Activated naive CD8-positive, alpha-beta T cell treated with anti-CD3 and anti-CD28 coated beads, Interleukin-2, amount 50 U/mL, for 16 hours (primary cell): ENCODE data around the gene WWOX.
"Not testable (repeated sequence)": the region's sequence is repeated elsewhere in the genome, so short reads cannot be mapped to it uniquely, and the experiment has no call there.

Source experiments
- DNase-seq: peaks from one replicate; pipeline ENCODE4 v3.0.0-alpha.2; 2020; ENCODE audit warnings: low read depth, low spot score

The WWOX gene

DNA sequence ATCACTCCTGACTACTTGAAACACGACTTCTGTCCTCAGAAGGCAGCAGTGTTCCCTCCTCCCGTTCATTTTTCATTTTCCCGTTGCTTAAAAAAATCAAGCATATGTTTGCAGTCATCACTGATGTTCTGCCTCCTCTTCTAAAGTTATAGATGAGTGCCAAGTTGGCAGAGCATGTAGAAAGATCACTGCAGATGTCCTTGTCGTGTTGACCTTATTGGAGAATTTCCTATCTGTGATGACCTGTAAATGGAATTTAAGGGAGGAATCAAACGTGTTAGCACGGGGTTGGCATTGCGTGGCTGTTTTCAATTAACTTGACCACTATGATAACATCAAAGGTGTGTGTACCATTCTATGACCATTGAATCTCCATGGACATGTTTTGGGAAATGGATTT is 396.7 kb downstream of the WWOX start:
- no peak for DNase-seq

DNA sequence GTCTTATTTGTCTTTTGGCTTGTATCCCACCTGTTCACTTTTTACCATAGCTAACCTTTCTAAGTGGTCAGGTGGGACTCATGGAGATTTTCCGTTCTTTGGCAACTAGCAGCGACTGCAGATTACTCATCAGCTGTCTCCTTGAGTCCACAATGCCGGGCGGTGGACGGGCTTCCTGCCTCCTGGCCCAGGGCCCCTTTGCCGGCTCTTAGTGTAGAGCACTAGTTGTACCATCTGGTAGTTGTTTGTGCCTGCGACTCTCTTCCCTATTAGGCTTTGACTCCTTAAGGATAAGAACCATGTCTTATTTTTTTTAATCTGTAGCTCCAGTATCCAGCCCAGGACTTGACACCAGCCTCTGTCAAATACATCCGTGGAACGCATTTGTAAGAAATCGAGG is 399.9 kb downstream of the WWOX start:
- DNase-seq, result no peak

DNA sequence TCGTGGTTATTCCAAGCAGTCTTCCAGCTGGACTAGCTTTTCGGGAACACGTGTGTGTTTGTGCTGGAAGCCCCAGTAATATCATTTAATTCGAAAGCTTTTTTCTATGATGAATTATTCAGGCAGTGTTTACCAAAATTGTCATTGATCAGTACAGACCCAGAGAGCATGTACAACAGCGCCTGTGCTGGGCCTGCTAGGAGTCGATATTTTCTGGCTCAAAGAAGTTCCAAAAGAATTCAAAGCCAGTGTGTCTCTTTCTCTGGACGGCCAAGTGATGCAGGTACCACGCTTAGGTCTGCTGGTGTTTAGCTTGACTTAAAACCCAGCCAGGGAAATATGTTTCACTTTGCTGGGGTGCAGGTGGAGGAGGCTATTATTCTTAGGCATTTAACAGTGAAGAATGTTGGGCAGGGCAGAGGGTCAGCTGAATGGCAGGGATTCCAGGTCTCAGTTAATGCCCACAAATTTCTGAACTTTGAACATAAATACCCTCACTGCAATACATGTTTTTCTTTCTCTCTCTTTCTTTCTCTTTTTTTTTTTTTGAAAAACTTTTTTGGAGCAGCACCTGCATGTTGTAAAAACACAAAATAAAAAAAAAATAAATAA is 401.3 kb downstream of the WWOX start:
- no peak for DNase-seq

DNA sequence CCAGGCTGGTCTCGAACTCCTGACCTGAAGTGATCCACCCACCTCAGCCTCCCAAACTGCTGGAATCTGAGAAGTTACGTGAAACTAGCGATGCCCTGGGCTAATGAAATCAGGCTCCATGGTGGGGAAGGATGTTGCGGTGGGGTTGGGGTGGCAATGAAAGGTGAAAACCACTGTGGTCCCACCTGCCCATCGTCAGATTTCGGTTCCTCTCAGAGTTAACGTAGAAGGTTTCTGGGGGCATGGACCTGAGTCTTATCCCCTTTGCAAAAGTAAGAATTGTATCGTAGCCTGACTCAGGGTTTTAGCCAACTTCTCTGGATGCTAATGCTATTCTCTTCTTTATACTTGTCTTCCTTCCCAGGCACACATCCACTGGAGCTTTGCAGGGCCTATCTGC is 402.3 kb downstream of the WWOX start:
- no peak for DNase-seq

DNA sequence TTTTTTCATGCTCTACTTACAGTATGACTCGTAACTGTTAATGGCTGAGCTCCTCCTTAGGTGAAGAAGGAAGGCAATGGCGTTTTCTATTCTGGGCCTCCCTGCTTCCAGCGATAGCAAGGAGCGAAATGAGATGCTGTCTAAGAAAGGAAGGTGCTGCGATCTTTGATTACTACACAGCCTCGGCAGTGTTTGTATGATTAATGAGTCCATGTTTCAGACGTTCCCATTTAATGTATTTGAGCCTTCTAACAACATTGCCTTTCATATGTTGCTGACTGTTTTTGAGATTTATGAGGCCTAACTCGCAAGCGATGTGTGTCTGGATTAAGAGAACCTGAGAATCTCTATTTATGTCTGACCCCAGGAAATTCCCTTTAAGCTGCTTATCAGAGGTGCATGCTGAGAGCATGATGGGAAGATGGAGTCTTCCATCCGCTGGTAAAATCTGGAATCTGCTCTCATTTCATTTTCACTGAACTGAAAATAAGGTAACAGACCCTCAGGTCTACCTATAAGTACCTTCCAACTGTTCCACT is 403.4 kb downstream of the WWOX start:
- DNase-seq, result no peak

DNA sequence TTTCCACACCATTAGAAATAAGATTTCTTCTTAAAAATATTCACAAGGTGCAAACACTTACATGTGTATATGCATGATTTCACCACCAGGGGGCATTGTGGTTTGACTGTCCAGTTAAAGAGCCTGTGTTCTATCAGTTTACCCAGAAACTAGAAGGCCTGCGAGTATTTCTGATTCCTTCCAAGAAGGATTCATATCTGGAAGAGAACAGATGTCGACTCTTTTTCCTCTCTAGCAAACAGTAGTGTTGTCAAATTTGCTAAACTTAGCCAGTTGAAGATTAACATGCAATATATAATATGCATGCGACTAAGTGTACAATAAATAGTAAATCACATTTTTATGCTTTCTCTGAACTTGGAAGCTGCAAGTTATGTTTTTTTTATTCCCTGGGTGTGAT is 404.1 kb downstream of the WWOX start:
- no peak for DNase-seq

DNA sequence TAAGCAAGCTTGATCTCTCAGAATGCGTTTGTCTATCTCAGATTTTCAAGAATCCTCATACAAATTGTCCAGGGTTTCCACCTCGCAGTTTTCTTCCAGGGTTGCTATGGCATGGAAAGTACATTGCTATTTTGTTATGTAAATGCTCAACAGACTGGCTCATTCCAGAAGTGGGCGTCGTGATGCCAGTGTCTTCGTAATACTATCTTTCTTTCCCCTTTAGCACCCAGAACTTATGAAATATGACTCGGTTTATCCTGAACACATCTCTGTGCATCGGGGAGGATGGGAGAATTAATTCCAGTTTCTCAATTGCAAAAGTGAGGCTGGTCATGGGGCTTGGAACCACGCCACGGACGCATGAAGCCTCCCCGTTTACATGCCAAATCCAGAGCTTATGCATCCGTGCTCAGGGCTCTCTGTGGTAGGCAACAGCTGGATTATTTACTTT is 405.0 kb downstream of the WWOX start:
- no peak for DNase-seq

DNA sequence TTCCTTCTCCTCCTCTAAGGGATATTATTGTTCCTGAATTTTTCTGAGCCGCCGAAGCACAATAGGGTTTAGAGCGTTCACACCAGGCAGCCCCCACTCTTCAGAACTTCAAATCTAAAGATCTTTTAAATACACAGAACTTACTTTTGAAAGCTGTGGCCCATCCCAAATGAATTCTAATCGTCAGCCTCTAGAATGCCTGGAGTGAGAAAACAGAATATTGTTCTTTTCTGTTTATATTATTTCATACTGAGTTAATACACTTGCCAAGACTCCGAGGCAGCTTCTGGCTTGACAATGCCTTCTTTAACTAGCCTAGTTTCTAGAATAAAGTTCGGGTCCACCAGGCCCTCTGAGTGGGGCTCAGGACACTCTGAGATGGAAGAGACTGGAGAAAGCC is 405.6 kb downstream of the WWOX start:
- DNase-seq, result no peak

DNA sequence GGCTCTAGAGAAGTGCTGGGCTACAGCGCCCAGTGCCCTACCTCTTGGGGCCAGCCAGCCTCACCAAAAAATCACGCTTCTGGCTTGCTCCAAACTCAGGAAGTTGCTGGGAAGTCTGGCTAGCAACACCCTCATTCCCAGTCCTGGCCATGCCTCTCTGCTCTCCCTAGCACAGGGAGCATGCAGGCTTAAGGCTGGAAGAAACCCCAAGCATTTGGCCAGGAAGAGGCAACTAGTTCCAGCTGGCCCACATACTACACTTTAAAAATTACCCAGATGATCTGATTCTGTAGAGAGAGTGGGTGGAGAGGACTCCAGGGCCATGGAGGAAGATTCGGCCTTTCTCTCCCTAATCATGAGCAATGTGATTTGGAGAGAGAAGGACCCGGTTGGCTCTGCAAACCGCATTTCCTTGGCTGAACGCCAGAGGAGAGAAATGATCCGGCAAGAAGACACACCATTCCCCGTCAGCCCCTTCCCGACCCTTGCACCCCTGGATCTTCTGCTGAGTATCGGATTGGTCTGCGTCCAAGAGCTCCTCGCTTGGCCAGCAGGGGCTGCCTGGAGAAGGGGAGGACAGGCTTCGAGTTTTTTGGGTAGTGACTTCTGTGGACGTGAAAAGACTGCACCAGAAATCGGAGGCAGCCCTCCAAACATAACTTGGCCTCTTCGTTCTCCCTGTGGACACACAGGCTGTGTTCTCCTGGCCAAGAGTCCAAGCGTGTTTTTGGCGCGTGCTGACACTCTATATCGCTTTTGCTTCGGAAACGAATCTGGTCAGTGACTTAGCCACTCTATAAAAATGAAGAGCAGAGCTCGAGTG is 406.3 kb downstream of the WWOX start:
- no peak for DNase-seq

DNA sequence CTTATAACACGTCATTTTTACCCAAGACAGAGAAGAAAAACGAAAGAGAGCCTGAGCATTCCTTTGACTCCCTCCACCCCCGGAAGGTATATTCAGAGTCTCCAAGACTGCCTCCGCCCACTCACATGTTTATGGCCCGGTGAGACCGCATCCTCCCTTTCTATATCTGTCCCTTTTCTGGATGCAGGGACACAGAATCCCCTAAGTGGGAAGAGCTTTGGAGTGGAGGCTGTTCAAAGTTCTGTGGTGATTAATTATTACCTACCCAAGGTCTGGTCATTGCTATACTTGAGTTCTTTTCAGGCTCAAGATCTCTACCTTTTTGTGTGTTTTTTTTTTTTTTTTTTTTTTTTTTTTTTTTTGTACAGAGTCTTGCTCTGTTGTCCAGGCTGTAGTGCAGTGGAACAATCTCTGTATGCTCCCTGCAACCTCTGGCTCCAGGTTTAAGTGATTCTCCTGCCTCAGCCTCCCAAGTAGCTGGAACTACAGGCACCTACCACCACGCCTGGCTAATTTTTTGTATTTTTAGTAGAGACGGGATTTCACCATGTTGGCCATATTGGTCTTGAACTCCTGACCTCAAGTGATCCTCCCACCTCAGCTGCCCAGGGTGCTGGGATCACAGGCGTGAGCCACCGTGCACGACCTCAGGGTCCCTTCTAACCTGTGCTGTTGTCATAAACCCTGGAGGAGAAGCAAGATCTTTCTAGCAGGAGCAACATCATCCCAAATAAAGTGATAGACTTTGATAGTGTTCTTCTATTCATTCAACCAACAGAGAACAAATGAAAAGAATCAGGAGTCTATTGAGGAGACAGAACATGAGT is 407.1 kb downstream of the WWOX start:
- no peak for DNase-seq

DNA sequence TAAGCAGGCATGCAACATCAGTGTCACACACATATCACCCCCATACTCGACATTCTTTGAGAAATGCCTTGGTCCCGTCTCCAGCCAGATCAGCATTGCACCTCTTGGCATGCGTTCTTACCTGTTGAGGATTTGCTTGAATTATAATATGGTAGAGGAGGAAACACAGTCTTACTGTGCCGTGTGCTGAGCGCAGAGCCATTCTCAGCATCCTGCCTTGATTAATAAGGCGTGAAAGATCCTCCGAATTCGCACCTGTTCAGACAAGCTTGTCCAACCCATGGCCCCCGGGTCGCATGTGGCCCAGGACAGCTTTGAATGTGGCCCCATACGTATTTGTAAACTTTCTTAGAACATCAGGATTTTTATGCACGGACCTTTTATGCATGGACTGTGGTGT is 408.1 kb downstream of the WWOX start:
- no peak for DNase-seq

DNA sequence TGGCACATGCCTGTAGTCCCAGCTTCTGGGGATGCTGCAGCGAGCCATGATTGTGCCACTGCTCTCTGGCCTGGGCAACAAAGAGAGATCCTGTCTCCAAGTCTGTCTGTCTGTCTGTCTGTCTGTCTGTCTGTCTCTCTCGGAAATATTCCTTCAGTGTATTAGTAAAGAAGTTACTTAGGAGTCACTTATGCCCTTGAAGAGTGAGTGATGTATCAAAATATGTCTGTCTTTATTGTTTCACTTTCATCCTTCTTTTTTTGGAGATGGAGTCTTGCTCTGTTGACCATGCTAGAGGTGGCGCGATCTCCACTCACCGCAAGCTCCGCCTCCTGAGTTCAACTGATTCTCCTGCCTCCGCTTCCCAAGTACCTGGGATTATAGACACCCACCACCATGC is 410.5 kb downstream of the WWOX start:
- no peak for DNase-seq

DNA sequence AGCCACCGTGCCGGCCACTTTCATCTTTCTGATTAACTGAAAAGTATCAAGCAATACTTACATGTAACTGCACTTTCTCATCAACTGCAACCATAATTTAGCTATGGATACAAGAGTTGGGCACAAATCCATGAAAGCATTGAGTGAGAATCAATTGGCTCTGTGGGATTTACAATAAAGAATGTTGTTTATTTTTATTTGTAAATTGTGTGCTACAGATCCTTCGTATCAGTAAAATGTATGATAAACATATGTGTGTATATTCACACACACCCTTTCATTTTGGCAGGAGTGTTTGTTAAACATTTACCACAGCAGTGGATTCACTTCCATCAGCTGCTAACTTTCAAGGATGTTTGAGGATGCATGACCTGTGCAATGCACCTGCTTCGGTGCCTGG is 411.0 kb downstream of the WWOX start:
- no peak for DNase-seq

DNA sequence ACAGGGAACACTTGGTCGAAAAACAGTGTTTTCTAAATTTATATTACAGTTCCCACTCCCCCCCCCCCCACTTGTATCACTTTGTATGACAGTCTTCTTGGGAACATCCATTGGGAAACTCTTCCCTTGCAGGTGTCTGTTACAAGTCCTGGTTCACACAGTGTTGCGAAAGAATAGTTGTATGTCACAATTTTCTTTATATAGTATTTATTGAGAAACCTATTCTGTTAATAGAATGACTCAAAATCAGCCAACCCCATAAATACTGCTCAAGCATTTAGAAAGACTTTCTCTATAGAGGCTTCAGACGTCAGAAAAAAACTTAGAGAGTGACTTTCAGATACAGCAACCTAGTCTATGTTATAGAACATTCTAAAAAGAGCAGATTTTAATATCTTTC is 414.4 kb downstream of the WWOX start:
- no peak for DNase-seq

DNA sequence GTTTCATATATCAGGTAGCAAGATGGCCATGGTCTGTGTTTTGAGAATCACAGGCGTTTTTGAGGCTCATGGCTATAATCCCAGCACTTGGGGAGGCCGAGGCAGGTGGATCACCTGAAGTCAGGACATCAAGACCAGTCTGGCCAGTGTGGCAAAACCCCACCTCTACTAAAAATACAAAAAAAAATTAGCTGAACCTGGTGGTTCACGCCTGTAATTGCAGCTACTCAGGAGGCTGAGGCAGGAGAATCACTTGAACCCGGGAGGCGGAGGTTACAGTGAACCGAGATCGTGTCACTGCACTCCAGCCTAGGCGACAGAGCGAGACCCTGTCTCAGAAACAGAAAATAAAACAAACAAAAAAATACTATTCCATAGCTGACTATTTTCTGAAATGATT is 415.4 kb downstream of the WWOX start:
- DNase-seq, result not testable (repeated sequence)

DNA sequence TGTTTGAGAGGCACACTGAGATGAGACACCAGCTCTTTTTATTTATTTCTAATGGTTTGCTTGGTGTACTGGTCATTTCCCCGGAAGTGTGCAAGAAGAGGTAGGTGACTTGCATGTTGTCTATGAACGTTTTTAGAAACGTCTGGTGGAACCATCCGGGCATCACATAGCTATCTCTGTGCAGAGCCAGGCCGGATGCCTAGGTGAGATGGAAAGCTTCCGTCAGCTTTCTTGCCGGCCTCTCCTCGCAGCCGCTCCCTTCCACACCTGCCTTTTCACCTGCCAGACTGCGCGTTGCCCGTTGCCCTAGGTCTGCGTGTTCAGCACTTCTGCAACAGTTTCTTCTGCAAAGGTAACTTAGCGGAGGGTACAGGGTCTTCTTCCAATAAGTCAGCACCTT is 416.0 kb downstream of the WWOX start:
- no peak for DNase-seq

DNA sequence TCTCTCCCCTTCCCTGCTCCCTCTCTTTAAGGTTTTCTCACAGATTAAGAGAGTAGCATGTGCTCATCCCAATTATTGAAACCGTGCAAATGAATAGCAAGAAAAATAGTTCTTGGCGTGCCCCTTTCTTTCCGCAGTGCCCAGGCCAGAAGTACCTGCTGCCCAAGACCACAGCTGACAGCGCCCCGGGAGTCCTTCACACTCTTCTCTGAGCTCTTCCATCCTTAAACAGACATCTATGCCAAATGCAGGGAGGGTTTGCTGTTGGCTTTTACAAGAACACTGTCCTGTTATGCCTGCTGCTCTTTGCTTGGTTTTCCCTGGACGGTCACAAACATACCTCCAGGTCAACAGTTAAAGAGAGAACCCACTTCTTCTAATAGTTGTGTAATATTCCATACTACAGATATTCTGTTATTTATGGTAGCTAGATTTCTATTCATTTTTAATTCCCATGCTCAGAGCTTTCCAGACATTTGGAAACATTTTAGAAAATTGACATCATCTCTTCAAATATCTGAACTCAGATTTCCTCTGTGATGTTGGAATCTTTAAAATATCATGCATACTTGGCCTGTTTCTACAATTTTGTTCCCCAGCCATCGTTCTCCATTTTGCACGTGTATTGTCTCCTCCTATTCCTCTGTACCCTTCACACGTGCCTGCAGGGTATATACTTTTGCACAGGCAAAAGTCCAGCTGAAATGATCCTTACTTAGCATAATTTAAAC is 416.7 kb downstream of the WWOX start:
- DNase-seq, result no peak

DNA sequence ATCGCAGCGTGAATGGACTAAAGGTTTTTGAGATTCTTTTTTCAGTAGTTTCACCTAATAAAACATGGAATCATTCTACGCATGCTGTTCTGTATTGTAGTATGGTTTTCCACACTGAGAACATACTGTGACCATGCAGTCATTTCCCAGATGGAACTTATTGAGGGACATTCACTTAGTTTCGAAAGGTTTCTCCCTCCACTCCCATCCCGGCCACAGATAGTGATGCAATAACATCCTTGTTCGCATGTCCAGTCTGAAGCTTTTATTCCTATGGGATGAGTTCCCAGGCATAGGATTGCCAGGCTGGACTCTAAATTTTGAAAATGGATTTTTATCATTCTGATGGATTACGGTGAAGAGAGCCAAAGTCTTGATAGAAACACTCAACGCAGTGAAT is 420.4 kb downstream of the WWOX start:
- no peak for DNase-seq

DNA sequence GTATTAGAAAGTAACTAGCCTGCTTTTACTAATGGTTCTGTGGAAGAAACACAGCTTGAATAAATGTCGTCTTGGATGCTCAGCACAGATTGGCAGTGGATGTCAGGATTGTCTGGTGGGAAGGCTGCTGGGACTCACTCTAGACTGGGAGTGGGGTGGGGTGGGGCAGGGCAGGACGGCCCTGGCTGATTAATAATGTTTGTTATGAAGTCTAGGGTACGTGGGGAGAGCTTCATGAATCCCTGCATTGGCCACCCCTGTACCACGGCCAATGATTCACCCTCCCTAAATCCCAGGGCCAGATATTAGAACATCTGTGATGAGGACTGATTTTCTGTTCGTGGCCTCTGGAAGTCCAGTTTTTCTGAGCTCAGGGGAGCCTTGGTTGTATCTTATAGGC is 421.0 kb downstream of the WWOX start:
- DNase-seq, result no peak

DNA sequence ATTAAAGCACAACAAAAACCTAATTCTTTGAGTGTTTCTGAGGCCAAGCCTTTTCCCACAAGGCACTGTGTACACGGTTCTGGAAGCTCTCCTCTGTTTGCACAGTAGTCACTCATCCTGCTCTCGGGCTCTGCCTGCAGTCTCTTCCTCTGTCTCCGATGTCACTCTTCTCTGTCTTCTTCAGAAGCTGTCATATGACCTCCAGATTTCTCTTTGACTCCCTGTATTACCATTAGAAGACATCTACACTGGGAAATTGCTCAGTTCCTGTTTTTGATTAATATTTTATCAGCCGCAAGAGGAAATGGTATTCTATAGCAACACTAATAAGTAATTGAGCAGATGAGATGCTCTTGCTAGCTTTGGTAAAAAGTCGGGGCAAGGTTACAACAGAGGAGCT is 422.9 kb downstream of the WWOX start:
- no peak for DNase-seq

DNA sequence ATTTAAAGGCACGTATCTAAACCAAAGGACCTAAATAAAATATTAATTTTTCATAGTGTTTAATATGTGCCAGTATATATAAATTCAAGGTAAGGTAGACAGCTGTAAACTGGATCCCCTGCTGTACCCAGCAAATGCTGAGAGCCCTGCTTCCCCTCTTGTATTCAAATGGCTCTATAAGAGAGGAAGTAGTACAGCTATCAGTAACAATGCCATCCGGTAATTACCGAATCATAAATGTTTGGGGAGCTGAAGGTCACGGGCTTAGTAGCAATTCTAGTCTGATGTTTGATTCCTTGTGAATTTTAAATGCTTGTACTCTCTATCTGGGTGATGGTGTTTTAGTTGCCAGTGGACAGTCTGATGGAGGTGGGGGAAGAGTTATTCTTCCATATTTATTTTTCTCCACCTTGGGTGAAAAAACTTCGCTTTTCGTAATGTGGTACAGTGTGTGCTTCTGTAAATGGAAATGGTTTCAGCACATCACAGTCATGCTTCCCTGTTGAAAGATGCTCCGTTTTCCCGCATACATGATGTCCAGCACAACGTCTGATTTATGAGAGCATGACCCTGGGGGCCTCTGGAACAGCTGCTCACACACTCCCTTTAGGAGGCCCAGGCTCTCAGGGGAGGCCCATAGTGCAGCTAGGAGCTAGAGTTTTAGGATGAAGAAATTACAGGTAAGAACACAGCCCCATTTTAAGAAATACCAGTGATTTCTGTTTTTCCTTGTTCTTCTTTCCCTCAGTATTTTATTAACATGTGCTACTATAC is 423.9 kb downstream of the WWOX start:
- no peak for DNase-seq
